NOMO-1 (cell line): Measurements from ENCODE around the gene VANGL1.

ENCODE experiments used
- DNase-seq, 2 experiments: peaks; one replicate each; lab custom pipeline; 2025; ENCODE audit not compliant: unreplicated experiment in 2 of 2; lab: John Stamatoyannopoulos, UW

VANGL1 gene

DNA sequence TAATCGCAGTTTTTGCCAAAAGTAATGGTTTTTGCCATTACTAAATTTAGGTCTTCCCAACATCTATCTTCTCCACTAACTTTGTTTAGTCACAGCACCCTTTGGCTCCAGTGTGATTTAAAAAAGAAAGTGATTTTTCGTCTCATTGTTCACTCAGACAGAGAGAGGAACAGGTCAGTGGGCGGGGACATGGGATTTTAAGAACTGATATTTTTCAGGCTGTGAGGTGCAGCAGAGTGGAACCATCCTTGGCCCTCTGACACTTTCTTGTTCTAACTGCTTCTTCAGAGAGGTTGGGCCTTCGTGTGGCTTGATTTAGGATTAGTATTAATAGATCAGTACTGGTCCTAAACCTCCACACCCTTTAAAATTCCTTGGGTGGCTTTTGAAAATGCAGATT, 88.0 kb downstream of the VANGL1 start:
- DNase-seq: no peak

DNA sequence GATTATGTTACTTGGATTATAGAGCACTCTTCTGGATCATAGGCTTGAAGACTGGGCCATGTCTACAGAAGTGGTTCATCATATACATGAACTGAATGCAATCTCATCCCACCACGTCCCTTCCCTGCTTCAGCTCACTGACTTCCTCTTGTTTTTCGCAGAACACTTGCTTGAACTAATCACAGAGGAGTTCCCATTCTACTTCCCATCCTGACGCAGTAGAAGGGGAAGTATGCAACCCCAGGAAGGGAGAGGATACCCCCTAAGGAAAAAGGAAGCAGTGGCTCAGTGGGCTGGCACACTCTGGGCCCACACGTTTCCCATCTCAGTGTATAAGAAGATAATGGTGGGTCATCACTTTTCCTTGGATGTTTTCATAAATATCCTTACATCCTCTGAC, 90.5 kb downstream of the VANGL1 start:
- peak in 1 of 2 experiments; percentile 10 for DNase-seq

DNA sequence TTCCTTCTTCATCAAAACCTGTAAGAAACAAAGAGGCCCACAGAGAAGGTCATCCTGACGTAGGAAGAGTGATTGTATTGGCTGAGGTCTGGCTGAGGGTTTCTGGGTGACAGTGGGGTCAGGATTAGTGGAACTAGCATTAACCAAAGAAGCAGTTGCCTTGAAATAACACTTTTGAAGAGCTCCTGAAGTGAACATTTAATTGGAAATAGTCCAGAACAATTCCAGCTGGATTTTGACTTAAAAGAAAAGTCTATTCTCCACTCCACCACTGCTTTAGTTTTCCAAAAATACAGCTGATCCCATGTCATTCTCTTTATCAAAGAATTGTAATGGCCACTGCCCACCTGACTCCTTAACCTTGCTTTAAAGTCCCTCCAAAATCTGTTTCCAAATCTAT, 99.0 kb downstream of the VANGL1 start:
- no peak for DNase-seq

DNA sequence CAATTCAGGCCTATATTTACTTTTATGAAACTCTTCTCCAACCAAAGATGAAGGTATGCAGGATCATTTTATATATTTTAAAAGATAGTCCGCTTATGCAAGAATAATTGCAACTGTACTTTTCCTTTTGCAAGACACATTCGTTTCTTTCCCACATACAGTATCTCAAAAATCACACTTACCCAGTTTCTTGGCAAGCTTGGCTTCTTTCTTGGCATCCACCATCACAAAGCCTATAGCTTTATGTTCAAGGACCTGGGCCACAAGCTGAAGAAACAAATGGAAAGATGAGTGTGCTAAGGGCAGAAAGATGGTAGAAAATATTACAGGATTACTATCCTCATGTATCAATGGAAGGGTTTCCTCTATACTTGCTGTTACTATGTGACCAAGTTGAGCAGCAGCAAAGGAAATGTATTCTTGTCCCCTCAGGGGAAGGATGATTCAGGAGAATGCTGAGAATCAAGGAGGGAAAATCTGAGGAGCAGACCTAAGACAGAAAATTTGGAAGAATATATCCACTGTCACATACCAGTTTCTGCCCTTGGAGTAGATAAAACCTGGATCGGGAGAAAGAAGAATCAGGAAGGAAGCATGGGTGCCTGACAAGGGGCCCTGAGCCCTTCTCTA, 103.0 kb downstream of the VANGL1 start:
- no peak for DNase-seq

DNA sequence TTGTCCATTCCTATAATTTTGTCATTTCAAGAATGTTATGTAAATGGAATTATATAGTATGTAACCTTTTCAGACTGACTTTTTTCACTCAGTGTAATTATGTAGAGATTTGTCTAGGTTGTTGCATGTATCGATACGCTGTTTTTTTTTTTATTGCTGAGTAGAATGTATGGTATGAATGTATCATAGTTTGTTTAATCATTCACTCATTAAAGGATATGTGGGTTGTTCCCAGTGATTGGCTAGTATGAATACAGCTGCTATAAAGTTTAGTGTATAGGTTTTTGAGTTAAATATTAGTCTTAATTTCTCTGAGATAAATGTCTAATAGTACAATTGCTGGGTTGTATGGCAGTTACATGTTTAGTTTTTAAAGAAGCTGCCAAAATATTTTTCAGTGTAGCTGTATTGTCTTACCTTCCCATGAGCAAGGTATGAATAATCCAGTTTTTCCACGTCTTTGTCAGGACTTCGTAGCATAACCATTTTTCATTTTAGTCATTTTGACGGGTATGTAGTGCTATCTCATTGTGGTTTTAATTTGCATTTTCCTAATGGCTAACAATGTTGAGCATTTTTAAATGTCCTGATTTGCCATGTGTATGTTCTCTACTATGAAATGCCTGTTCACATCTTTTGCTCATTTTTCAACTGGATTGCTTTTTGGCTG, 104.4 kb downstream of the VANGL1 start:
- no peak for DNase-seq
